GM13976 (cell line): Measurements from ENCODE around the gene MDH1.
"Not testable (repeated sequence)": the region's sequence is repeated elsewhere in the genome, so short reads cannot be mapped to it uniquely, and the experiment has no call there.

Experiments used
- DNase-seq: peaks from one replicate; pipeline ENCODE4 v3.0.0; 2012; ENCODE audit warnings: low spot score
- in situ Hi-C: fragments of 300-500 bp; cut with MboI; formaldehyde crosslinking; loops from one replicate; pipeline ENCODE4 v1.12.0; 2022; ENCODE audit warnings: low sequenced_read_pairs, mixed read lengths, inconsistent platforms; ENCODE audit not compliant: unreplicated experiment
- TF ChIP-seq, protein P1 (sequence below): IDR thresholded peaks from 2 replicates; pipeline ENCODE4 v1.5.1; 2012; ENCODE audit warnings: borderline replicate concordance, mild to moderate bottlenecking; ENCODE audit not compliant: insufficient read depth; ENCODE audit errors: extremely low read depth, missing control alignments, control extremely low read depth

Gene MDH1

GRCh38 chr2:63600881-63601460 is 12.2 kb downstream of the MDH1 start:
- in situ Hi-C loops: no loop called here
- TF ChIP-seq, protein P1, sequence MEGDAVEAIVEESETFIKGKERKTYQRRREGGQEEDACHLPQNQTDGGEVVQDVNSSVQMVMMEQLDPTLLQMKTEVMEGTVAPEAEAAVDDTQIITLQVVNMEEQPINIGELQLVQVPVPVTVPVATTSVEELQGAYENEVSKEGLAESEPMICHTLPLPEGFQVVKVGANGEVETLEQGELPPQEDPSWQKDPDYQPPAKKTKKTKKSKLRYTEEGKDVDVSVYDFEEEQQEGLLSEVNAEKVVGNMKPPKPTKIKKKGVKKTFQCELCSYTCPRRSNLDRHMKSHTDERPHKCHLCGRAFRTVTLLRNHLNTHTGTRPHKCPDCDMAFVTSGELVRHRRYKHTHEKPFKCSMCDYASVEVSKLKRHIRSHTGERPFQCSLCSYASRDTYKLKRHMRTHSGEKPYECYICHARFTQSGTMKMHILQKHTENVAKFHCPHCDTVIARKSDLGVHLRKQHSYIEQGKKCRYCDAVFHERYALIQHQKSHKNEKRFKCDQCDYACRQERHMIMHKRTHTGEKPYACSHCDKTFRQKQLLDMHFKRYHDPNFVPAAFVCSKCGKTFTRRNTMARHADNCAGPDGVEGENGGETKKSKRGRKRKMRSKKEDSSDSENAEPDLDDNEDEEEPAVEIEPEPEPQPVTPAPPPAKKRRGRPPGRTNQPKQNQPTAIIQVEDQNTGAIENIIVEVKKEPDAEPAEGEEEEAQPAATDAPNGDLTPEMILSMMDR: no peak
- DNase-seq: no peak

GRCh38 chr2:63604666-63605065 is 15.9 kb downstream of the MDH1 start:
- no peak for DNase-seq
- TF ChIP-seq, protein P1: no peak
- in situ Hi-C loops: no loop called here

DNA sequence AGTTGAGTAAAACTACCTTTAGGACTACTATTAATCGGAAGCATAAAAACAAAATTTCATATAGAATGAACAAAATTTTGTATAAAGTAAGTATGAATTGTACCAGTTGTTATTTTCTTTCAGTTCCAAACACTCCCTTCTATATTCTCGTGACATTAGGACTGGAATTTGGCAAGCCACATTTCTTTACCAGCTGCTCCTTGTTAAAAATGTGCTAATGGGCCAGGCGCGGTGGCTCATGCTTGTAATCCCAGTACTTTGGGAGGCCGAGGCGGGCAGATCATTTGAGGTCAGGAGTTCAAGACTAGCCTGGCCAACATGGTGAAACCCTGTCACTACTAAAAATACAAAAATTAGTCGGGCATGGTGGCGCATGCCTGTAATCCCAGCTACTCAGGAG is 20.1 kb downstream of the MDH1 start:
- in situ Hi-C loops, DNase-seq: not testable (repeated sequence)

- in situ Hi-C loops: no loop called here
- DNase-seq: no peak
Observed at GRCh38 chr2:63610525-63610924, 21.8 kb downstream of the MDH1 start.

GRCh38 chr2:63613391-63613901 is 24.7 kb downstream of the MDH1 start:
- no peak for DNase-seq
- in situ Hi-C loops: no loop called here
- TF ChIP-seq, protein P1: no peak

More at GRCh38 chr2:63610525-63610924, 21.8 kb downstream of the MDH1 start:
- TF ChIP-seq, protein P1: no peak

DNA sequence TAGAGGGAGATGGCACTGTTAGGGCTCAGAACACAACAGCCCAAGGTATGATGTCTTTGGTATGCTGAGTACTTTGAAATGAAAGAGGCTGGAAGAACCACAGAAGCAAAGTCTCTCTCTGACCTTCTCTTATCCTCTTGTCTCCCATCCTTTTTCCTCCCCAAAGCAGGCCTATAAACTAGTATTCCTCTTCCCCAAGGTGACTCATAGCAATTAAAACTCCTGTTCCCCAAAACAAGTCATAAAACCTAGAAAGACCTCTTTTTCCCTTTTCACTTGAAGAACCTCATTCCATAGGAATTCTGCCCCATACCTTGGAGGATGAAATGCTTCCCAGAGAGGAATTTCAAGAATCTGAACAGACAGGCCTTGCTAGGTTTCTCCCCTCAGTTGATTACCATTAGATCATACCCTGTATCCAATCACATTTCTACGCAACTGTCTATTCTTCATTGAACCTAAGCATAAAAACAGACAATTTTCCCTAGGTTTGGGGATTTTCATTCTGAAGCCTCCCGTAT is 25.7 kb downstream of the MDH1 start:
- in situ Hi-C loops: no loop called here
- TF ChIP-seq, protein P1: no peak
- DNase-seq: no peak
